B cell (primary cell): ENCODE results near the gene MAMLD1.

Experiments
- EZH2 ChIP-seq: IDR thresholded peaks from 2 replicates; pipeline ENCODE4 v1.6.1; 2012; ENCODE audit warnings: borderline replicate concordance, low read depth, mild to moderate bottlenecking, moderate library complexity, low read length; ENCODE audit not compliant: insufficient read depth, poor library complexity, severe bottlenecking
- TF ChIP-seq, protein P1 (sequence below): fragments of 200-600 bp; IDR thresholded peaks from one replicate; pipeline ENCODE4 v1.8.0; 2022; ENCODE audit warnings: antibody characterized with exemption, mild to moderate bottlenecking

DNA sequence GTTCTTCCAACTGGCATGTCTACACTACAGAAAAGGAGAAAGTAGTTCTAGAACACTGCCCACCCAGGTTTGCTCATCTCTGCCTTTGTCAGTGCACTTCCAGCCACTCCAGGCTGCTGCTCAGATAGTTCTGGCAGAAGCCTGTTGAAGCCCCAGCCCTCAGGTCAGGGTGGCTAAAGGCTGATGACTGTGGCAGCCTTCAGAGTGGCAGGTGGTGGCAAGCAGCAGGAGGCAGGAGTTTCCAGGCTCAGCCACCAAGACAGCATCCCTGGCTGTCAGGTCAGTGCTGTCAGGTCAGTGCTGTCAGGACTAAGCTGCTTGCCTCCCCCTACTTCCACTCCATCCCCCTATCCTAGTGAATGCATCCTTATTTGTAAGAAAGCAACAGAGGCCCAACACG is 100.4 kb downstream of the MAMLD1 start:
- TF ChIP-seq, protein P1, sequence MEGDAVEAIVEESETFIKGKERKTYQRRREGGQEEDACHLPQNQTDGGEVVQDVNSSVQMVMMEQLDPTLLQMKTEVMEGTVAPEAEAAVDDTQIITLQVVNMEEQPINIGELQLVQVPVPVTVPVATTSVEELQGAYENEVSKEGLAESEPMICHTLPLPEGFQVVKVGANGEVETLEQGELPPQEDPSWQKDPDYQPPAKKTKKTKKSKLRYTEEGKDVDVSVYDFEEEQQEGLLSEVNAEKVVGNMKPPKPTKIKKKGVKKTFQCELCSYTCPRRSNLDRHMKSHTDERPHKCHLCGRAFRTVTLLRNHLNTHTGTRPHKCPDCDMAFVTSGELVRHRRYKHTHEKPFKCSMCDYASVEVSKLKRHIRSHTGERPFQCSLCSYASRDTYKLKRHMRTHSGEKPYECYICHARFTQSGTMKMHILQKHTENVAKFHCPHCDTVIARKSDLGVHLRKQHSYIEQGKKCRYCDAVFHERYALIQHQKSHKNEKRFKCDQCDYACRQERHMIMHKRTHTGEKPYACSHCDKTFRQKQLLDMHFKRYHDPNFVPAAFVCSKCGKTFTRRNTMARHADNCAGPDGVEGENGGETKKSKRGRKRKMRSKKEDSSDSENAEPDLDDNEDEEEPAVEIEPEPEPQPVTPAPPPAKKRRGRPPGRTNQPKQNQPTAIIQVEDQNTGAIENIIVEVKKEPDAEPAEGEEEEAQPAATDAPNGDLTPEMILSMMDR: no peak
- no peak for TF ChIP-seq EZH2
